GM18502 (cell line): Measurements from ENCODE around the gene MRPL10.

ENCODE experiments used
- ATAC-seq: cut with Tn5 transposase; IDR thresholded peaks from one replicate; pipeline ENCODE4 v1.9.1; 2021; ENCODE audit warnings: mild to moderate bottlenecking; ENCODE audit not compliant: unreplicated experiment, poor library complexity

The MRPL10 gene

GRCh38 chr17:47831003-47831933, at the start of gene MRPL10, which contains the start of gene LRRC46:
MRPL10 (minus strand) TSS chr17:47831541; CDS start chr17:47831511, 30 bp downstream.
LRRC46 (plus strand) TSS chr17:47831670; CDS start chr17:47831990, 320 bp downstream.
- peak; percentile 93 for ATAC-seq

GRCh38 chr17:47879776-47880454, 48.6 kb upstream of the MRPL10 start:
- ATAC-seq, result no peak

- no peak for ATAC-seq
Observed at GRCh38 chr17:47879028-47879585, 47.8 kb upstream of the MRPL10 start.

- no peak for ATAC-seq
Observed at GRCh38 chr17:47878203-47879027, 47.1 kb upstream of the MRPL10 start.

GRCh38 chr17:47877368-47878034, 46.2 kb upstream of the MRPL10 start:
- ATAC-seq, result no peak

GRCh38 chr17:47875011-47875985, 44.0 kb upstream of the MRPL10 start:
- ATAC-seq, result no peak

GRCh38 chr17:47873200-47874090, 42.1 kb upstream of the MRPL10 start:
- no peak for ATAC-seq

GRCh38 chr17:47872651-47873161, 41.4 kb upstream of the MRPL10 start:
- no peak for ATAC-seq

- ATAC-seq, result no peak
Observed at GRCh38 chr17:47872019-47872650, 40.8 kb upstream of the MRPL10 start.

GRCh38 chr17:47871048-47871447, 39.7 kb upstream of the MRPL10 start:
- no peak for ATAC-seq

GRCh38 chr17:47870056-47870455, 38.7 kb upstream of the MRPL10 start:
- no peak for ATAC-seq

- no peak for ATAC-seq
Observed at GRCh38 chr17:47869114-47869513, 37.8 kb upstream of the MRPL10 start.

GRCh38 chr17:47867813-47868533, 36.6 kb upstream of the MRPL10 start:
- no peak for ATAC-seq

GRCh38 chr17:47866941-47867340, 35.6 kb upstream of the MRPL10 start:
- ATAC-seq, result no peak

GRCh38 chr17:47864791-47865216, 33.5 kb upstream of the MRPL10 start:
- no peak for ATAC-seq
